ENCODE data around the gene LNPEP. TPM values are rescaled to one million over a fixed set of nuclear protein-coding genes. Genes with fewer than 3 reads are reported as not detected.
A peak's percentile ranks its signal among the peaks of the same experiment; 100 is the strongest.

The LNPEP gene
- total RNA-seq, 1 donor from 2014 or later, result 37.7 TPM

DNA sequence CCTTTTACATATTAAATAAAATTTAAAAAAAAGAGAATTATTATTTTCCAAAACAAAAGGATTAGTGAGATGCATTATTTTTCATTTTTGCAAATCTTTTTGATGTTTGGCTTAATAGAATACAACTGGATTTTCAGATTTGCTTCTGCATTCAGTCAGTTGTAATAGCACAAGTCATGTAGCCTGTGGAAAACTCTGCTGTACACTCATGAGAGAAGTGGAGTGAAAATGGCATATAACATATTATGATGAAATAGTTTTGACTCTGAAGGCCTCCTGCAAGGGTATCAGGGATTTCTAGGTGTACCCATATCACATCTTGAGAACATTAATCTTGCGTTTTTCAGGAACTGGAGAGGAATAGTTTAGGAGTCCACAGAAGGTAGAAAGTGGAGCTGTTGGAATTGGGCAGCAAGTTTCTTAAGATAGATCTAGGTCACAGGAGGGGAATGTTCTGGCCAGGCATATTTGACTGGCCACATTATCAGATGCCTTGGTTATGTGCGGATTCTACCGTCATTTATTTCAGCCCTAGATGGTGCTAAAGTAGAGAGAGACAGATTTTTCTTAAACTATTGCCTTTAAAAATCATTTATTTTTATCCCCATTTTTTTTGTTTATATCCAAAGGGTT is 16.4 kb downstream of the LNPEP start:
- DNase-seq (ENCODE audit: low spot score), result no peak
- Mint-ChIP-seq H3K9me3 (no peaks in the 10 kb centered on the region), H3K27me3 (ENCODE audit: insufficient read depth) (no peaks in the 10 kb centered on the region), H3K27ac (no peak overlapping the region), H3K36me3 (ENCODE audit: low read depth) (peaks cover 10% of the 10 kb centered on the region), H3K4me1 (ENCODE audit: low read depth) (peaks cover 50% of the 10 kb centered on the region), H3K4me3 (no peak overlapping the region)
- intact Hi-C loops (cut with micrococcal nuclease), result no loop called here

DNA sequence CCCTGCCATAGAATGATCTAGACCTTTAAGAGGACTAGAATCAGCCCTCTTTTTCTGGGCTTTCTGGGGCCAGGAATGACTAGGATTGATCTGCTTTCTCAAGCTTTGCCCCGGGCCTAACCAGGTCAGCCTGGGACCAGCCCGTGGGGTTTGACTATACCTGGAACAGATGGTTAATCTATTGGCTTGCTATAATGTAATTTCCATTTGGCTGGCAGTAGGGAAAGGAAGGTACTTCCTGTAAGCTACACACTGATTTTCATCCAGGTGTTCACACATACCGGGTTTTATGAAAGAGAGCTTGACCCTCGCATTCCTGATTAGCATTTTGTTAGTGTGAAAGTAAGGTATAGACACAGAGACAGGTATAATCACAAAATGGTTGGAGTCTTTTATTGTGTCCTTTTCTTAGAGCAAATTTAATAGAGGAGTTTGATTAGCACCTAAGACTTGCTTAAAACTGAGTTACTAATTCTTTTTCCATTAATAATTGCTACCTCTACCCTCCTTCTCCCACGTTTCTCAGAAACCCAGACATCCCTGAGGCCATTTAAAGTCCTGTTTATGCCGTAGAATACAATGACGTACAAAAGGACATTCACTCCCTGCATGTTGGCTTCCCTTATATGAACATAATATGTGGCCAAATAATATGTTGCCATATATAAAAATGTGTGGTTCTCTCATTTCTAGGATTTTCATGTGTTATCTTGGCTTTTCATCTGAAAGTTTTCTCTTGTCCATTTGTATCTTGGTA is 17.3 kb downstream of the LNPEP start:
- Mint-ChIP-seq H3K9me3 (no peaks in the 10 kb centered on the region), H3K4me3 (no peak overlapping the region), H3K4me1 (ENCODE audit: low read depth) (peaks cover 59% of the 10 kb centered on the region), H3K27ac (no peak overlapping the region), H3K36me3 (ENCODE audit: low read depth) (peaks cover 10% of the 10 kb centered on the region), H3K27me3 (ENCODE audit: insufficient read depth) (no peaks in the 10 kb centered on the region)
- intact Hi-C loops (cut with micrococcal nuclease), result no loop called here
- no peak for DNase-seq (ENCODE audit: low spot score)

GRCh38 chr5:96957254-96958049 is 21.6 kb downstream of the LNPEP start:
- DNase-seq (ENCODE audit: low spot score), result no peak
- Mint-ChIP-seq H3K27me3 (ENCODE audit: insufficient read depth) (no peaks in the 10 kb centered on the region), H3K27ac (peak overlapping the region; percentile 65), H3K4me1 (ENCODE audit: low read depth) (peaks cover 71% of the 10 kb centered on the region), H3K4me3 (peak overlapping the region; percentile 63), H3K36me3 (ENCODE audit: low read depth) (peaks cover 6% of the 10 kb centered on the region), H3K9me3 (no peaks in the 10 kb centered on the region)
- intact Hi-C loops (cut with micrococcal nuclease), result loop anchor here (1.0 to 2.0 kb wide), 6 partner anchors 15 to 138 kb away; partner anchors contain the start of gene LNPEP

- Mint-ChIP-seq H3K9me3 (no peaks in the 10 kb centered on the region), H3K36me3 (ENCODE audit: low read depth) (peaks cover 11% of the 10 kb centered on the region), H3K4me3 (peak overlapping the region; percentile 15), H3K27me3 (ENCODE audit: insufficient read depth) (no peaks in the 10 kb centered on the region), H3K27ac (no peak overlapping the region), H3K4me1 (ENCODE audit: low read depth) (peaks cover 71% of the 10 kb centered on the region)
- intact Hi-C loops (cut with micrococcal nuclease), result no loop called here
- no peak for DNase-seq (ENCODE audit: low spot score)
Measured at GRCh38 chr5:96958977-96959376, 23.1 kb downstream of the LNPEP start.

DNA sequence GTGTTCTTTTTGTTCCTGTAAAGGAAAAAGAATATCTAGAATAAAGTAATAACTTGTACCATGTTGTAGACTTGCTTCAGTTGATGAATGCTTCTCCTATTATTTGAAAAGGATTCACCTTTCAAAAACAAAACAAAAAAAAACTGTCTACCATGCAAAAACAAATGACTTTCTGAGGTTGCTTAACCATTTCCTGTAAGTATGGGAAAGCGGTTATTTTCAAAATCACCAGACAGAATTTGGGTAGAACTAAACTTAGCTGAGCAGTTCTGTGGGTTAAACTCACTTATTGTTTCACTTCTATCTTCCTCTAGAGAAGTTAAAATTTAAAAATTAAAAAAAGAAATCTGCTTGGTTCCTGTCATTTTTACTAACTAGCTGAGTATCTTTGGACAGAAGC is 25.2 kb downstream of the LNPEP start:
- Mint-ChIP-seq H3K27me3 (ENCODE audit: insufficient read depth) (no peaks in the 10 kb centered on the region), H3K4me3 (peak overlapping the region; percentile 24), H3K27ac (peak overlapping the region; percentile 79), H3K9me3 (no peaks in the 10 kb centered on the region), H3K4me1 (ENCODE audit: low read depth) (peaks cover 83% of the 10 kb centered on the region), H3K36me3 (ENCODE audit: low read depth) (peaks cover 19% of the 10 kb centered on the region)
- DNase-seq (ENCODE audit: low spot score), result peak; percentile 17
- intact Hi-C loops (cut with micrococcal nuclease), result loop anchor here (1.0 kb wide), 2 partner anchors 26 to 65 kb away; no protein-coding TSS in a partner anchor

- Mint-ChIP-seq H3K4me3 (peak overlapping the region; percentile 77), H3K27ac (peak overlapping the region; percentile 80), H3K4me1 (ENCODE audit: low read depth) (peaks cover 77% of the 10 kb centered on the region), H3K36me3 (ENCODE audit: low read depth) (peaks cover 22% of the 10 kb centered on the region), H3K9me3 (no peaks in the 10 kb centered on the region), H3K27me3 (ENCODE audit: insufficient read depth) (no peaks in the 10 kb centered on the region)
- no peak for DNase-seq (ENCODE audit: low spot score)
- intact Hi-C loops (cut with micrococcal nuclease), result loop anchor here (1.0 kb wide), 1 partner anchor 133 kb away; no protein-coding TSS in a partner anchor
Measured at GRCh38 chr5:96962540-96962991, 26.7 kb downstream of the LNPEP start.

DNA sequence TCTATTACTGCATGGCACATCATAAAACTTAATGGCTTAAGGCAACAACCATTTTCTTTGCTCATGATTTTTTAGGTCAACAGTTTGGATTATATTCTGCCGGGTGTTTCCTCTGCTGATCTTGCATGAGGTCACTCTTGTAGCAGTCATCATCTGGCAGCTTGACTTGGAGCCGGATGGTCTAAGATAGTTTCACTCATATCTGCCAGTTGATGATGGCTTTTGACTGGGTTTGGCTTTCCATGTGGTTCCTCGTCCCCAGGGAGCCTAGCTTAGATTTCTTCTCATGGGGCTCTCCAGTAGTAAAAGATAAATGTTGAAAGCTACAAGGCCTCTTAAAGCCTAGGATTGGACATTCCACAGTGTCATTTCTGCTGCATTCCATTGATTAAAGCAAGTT is 27.4 kb downstream of the LNPEP start:
- intact Hi-C loops (cut with micrococcal nuclease), result loop anchor here (1.0 kb wide), 1 partner anchor 10 kb away; no protein-coding TSS in a partner anchor
- peak; percentile 16 for DNase-seq (ENCODE audit: low spot score)
- peak overlapping the region; percentile 80 for H3K27ac Mint-ChIP-seq
- peak overlapping the region; percentile 77 for H3K4me3 Mint-ChIP-seq
- peaks cover 70% of the 10 kb centered on the region for H3K4me1 Mint-ChIP-seq (ENCODE audit: low read depth)
- peaks cover 22% of the 10 kb centered on the region for H3K36me3 Mint-ChIP-seq (ENCODE audit: low read depth)
- H3K9me3 Mint-ChIP-seq, result no peaks in the 10 kb centered on the region
- no peaks in the 10 kb centered on the region for H3K27me3 Mint-ChIP-seq (ENCODE audit: insufficient read depth)

GRCh38 chr5:96966801-96967200 is 30.9 kb downstream of the LNPEP start:
- no peak for DNase-seq (ENCODE audit: low spot score)
- Mint-ChIP-seq H3K4me1 (ENCODE audit: low read depth) (peaks cover 65% of the 10 kb centered on the region), H3K9me3 (no peaks in the 10 kb centered on the region), H3K27me3 (ENCODE audit: insufficient read depth) (no peaks in the 10 kb centered on the region), H3K27ac (no peak overlapping the region), H3K4me3 (no peak overlapping the region), H3K36me3 (ENCODE audit: low read depth) (peaks cover 25% of the 10 kb centered on the region)
- intact Hi-C loops (cut with micrococcal nuclease), result no loop called here

GRCh38 chr5:96967400-96967799 is 31.5 kb downstream of the LNPEP start:
- Mint-ChIP-seq H3K36me3 (ENCODE audit: low read depth) (peaks cover 25% of the 10 kb centered on the region), H3K27ac (no peak overlapping the region), H3K9me3 (no peaks in the 10 kb centered on the region), H3K27me3 (ENCODE audit: insufficient read depth) (no peaks in the 10 kb centered on the region), H3K4me1 (ENCODE audit: low read depth) (peaks cover 65% of the 10 kb centered on the region), H3K4me3 (no peak overlapping the region)
- intact Hi-C loops (cut with micrococcal nuclease), result no loop called here
- DNase-seq (ENCODE audit: low spot score), result no peak

- DNase-seq (ENCODE audit: low spot score), result no peak
- H3K27me3 Mint-ChIP-seq (ENCODE audit: insufficient read depth), result no peaks in the 10 kb centered on the region
- H3K4me1 Mint-ChIP-seq (ENCODE audit: low read depth), result peaks cover 65% of the 10 kb centered on the region
- peaks cover 26% of the 10 kb centered on the region for H3K36me3 Mint-ChIP-seq (ENCODE audit: low read depth)
- no peak overlapping the region for H3K27ac Mint-ChIP-seq
- intact Hi-C loops (cut with micrococcal nuclease), result no loop called here
- no peak overlapping the region for H3K4me3 Mint-ChIP-seq
- H3K9me3 Mint-ChIP-seq, result no peaks in the 10 kb centered on the region
Measured at GRCh38 chr5:96968074-96968473, 32.2 kb downstream of the LNPEP start.

- no peaks in the 10 kb centered on the region for H3K27me3 Mint-ChIP-seq (ENCODE audit: insufficient read depth)
- no peaks in the 10 kb centered on the region for H3K9me3 Mint-ChIP-seq
- intact Hi-C loops (cut with micrococcal nuclease), result no loop called here
- H3K27ac Mint-ChIP-seq, result no peak overlapping the region
- peaks cover 26% of the 10 kb centered on the region for H3K36me3 Mint-ChIP-seq (ENCODE audit: low read depth)
- H3K4me1 Mint-ChIP-seq (ENCODE audit: low read depth), result peaks cover 65% of the 10 kb centered on the region
- H3K4me3 Mint-ChIP-seq, result no peak overlapping the region
- no peak for DNase-seq (ENCODE audit: low spot score)
Measured at GRCh38 chr5:96968614-96969013, 32.7 kb downstream of the LNPEP start.

GRCh38 chr5:96969366-96969765 is 33.5 kb downstream of the LNPEP start:
- no peak for DNase-seq (ENCODE audit: low spot score)
- no peak overlapping the region for H3K27ac Mint-ChIP-seq
- no peaks in the 10 kb centered on the region for H3K27me3 Mint-ChIP-seq (ENCODE audit: insufficient read depth)
- peaks cover 24% of the 10 kb centered on the region for H3K36me3 Mint-ChIP-seq (ENCODE audit: low read depth)
- intact Hi-C loops (cut with micrococcal nuclease), result no loop called here
- no peaks in the 10 kb centered on the region for H3K9me3 Mint-ChIP-seq
- H3K4me1 Mint-ChIP-seq (ENCODE audit: low read depth), result peaks cover 66% of the 10 kb centered on the region
- no peak overlapping the region for H3K4me3 Mint-ChIP-seq

Measured in activated T-helper 1 cell treated with anti-CD3 and anti-CD28 coated beads, Interleukin-12 subunit alpha, Interleukin-12 subunit beta, Interleukin-2, Interleukin-4 antibody, amounts not matched to agents 30 ng/mL and 10 ng/mL and 1 ng/mL, durations not matched to agents 14 hours and 24 hours and 36 hours (primary cell).